ENCODE results near the gene GLI1.

- TF ChIP-seq, protein P1, sequence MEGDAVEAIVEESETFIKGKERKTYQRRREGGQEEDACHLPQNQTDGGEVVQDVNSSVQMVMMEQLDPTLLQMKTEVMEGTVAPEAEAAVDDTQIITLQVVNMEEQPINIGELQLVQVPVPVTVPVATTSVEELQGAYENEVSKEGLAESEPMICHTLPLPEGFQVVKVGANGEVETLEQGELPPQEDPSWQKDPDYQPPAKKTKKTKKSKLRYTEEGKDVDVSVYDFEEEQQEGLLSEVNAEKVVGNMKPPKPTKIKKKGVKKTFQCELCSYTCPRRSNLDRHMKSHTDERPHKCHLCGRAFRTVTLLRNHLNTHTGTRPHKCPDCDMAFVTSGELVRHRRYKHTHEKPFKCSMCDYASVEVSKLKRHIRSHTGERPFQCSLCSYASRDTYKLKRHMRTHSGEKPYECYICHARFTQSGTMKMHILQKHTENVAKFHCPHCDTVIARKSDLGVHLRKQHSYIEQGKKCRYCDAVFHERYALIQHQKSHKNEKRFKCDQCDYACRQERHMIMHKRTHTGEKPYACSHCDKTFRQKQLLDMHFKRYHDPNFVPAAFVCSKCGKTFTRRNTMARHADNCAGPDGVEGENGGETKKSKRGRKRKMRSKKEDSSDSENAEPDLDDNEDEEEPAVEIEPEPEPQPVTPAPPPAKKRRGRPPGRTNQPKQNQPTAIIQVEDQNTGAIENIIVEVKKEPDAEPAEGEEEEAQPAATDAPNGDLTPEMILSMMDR (IDR thresholded peaks at IDR 0.05): no peak
- TF ChIP-seq POLR2A (IDR thresholded peaks at IDR 0.05): no peak
These were observed 57.1 kb downstream of the GLI1 start for GRCh38 chr12:57516617-57517153.
